ENCODE results near the gene FAM199X. TPM values are rescaled to one million over a fixed set of nuclear protein-coding genes. Genes with fewer than 3 reads are reported as not detected.

The FAM199X gene
- total and polyA plus RNA-seq, 4 donors = 7.5 to 30.5 (median 11.9) TPM

GRCh38 chrX:104187931-104188330 is 21.7 kb downstream of the FAM199X start:
- Histone ChIP-seq H3K27me3 (ENCODE audit: control insufficient read depth in 3 of 3, insufficient read depth in 3 of 3, low read length in 2 of 3) (peaks cover 0 to 21% (median 4%) of the 10 kb centered on the region in 3 donors), H3K27ac (ENCODE audit: low read depth in 1 of 2, low read length in 1 of 2) (no peak overlapping the region), H3K4me3 (no peak overlapping the region), H3K36me3 (ENCODE audit: control insufficient read depth in 4 of 4, insufficient read depth in 4 of 4, low read length in 4 of 4) (peaks cover 4 to 10% (median 5%) of the 10 kb centered on the region in 4 donors), H3K9ac (ENCODE audit: insufficient read depth in 1 of 2, low read length in 2 of 2) (no peak overlapping the region), H3K4me1 (ENCODE audit: control insufficient read depth in 5 of 5, insufficient read depth in 5 of 5, low read length in 5 of 5) (no peaks in the 10 kb centered on the region), H3K9me3 (ENCODE audit: control insufficient read depth in 4 of 4, insufficient read depth in 3 of 4, low read length in 3 of 4) (no peaks in the 10 kb centered on the region)
- ATAC-seq (ENCODE audit: insufficient read depth, low FRiP score) (no peak), DNase-seq (no peak)
- 87 to 100% methylated on average over 8 of the region's 8 CpGs for whole genome bisulfite sequencing, 2 donors
- TF ChIP-seq, protein P1, sequence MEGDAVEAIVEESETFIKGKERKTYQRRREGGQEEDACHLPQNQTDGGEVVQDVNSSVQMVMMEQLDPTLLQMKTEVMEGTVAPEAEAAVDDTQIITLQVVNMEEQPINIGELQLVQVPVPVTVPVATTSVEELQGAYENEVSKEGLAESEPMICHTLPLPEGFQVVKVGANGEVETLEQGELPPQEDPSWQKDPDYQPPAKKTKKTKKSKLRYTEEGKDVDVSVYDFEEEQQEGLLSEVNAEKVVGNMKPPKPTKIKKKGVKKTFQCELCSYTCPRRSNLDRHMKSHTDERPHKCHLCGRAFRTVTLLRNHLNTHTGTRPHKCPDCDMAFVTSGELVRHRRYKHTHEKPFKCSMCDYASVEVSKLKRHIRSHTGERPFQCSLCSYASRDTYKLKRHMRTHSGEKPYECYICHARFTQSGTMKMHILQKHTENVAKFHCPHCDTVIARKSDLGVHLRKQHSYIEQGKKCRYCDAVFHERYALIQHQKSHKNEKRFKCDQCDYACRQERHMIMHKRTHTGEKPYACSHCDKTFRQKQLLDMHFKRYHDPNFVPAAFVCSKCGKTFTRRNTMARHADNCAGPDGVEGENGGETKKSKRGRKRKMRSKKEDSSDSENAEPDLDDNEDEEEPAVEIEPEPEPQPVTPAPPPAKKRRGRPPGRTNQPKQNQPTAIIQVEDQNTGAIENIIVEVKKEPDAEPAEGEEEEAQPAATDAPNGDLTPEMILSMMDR (IDR thresholded peaks at IDR 0.05; ENCODE audit: control extremely low read depth, extremely low read depth) = no peak

- Histone ChIP-seq H3K4me1 (ENCODE audit: control insufficient read depth in 5 of 5, insufficient read depth in 5 of 5, low read length in 5 of 5) (no peaks in the 10 kb centered on the region), H3K9me3 (ENCODE audit: control insufficient read depth in 4 of 4, insufficient read depth in 3 of 4, low read length in 3 of 4) (no peaks in the 10 kb centered on the region), H3K9ac (ENCODE audit: insufficient read depth in 1 of 2, low read length in 2 of 2) (no peak overlapping the region), H3K27ac (ENCODE audit: low read depth in 1 of 2, low read length in 1 of 2) (no peak overlapping the region), H3K27me3 (ENCODE audit: control insufficient read depth in 3 of 3, insufficient read depth in 3 of 3, low read length in 2 of 3) (peaks cover 0 to 33% (median 6%) of the 10 kb centered on the region in 3 donors), H3K4me3 (no peak overlapping the region), H3K36me3 (ENCODE audit: control insufficient read depth in 4 of 4, insufficient read depth in 4 of 4, low read length in 4 of 4) (peaks cover 4 to 10% (median 5%) of the 10 kb centered on the region in 4 donors)
- DNase-seq (no peak), ATAC-seq (ENCODE audit: insufficient read depth, low FRiP score) (no peak)
- 57 to 88% methylated on average over 5 of the region's 5 CpGs for WGBS, 2 donors
- TF ChIP-seq, protein P1 (IDR thresholded peaks at IDR 0.05; ENCODE audit: control extremely low read depth, extremely low read depth) = no peak
Observed at GRCh38 chrX:104189837-104190236, 23.6 kb downstream of the FAM199X start.

DNA sequence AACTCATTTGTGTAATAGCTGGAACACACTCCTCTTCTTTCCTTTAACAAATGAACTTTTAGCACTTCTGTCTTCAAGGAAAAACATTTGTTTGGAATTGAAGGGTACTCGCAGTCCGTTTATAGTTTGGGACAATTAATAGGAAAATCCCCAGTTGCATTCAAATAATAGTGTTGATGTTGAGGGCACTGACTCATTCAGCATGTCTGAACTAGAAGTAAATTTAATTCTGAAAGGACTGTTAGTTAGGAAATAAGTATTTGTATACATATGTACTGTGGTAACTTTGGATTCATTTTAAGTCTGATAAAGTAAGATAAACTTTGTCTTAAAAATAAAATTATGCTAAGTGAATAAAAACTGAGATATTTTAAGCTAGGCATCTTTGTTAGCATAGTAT is 27.2 kb downstream of the FAM199X start:
- 66 to 90% methylated on average over 2 of the region's 2 CpGs for WGBS, 2 donors
- no peak overlapping the region for H3K4me3 ChIP-seq
- DNase-seq = no peak

More for the DNA sequence above, 27.2 kb downstream of the FAM199X start:
- Histone ChIP-seq H3K9me3 (ENCODE audit: control insufficient read depth in 4 of 4, insufficient read depth in 3 of 4, low read length in 3 of 4) (no peaks in the 10 kb centered on the region), H3K27ac (ENCODE audit: low read depth in 1 of 2, low read length in 1 of 2) (no peak overlapping the region), H3K27me3 (ENCODE audit: control insufficient read depth in 3 of 3, insufficient read depth in 3 of 3, low read length in 2 of 3) (peaks cover 0 to 32% (median 6%) of the 10 kb centered on the region in 3 donors), H3K4me1 (ENCODE audit: control insufficient read depth in 5 of 5, insufficient read depth in 5 of 5, low read length in 5 of 5) (no peaks in the 10 kb centered on the region), H3K9ac (ENCODE audit: insufficient read depth in 1 of 2, low read length in 2 of 2) (no peak overlapping the region), H3K36me3 (ENCODE audit: control insufficient read depth in 4 of 4, insufficient read depth in 4 of 4, low read length in 4 of 4) (peaks cover 0 to 6% (median 2%) of the 10 kb centered on the region in 4 donors)
- no peak for ATAC-seq (ENCODE audit: insufficient read depth, low FRiP score)
- TF ChIP-seq, protein P1 (IDR thresholded peaks at IDR 0.05; ENCODE audit: control extremely low read depth, extremely low read depth) = no peak

Measured in lung (tissue), 12 donors.